MM.1S (cell line): ENCODE measurements around the gene ATP6V1B1.

Experiments
- DNase-seq: peaks from one replicate; pipeline ENCODE4 v3.0.0-alpha.2; 2015
- H2AFZ ChIP-seq: fragments of 300-600 bp; sonication (generic); 2 replicates; pipeline ENCODE4 v1.6.0; 2016; ENCODE audit warnings: antibody characterized with exemption, low read length
- H3F3A ChIP-seq: fragments of 300-600 bp; sonication (generic); 2 replicates; pipeline ENCODE4 v1.6.1; 2016; ENCODE audit warnings: mild to moderate bottlenecking, antibody characterized with exemption, low read length, moderate library complexity, mixed read lengths; ENCODE audit not compliant: insufficient read depth
- H3K27ac ChIP-seq: fragments of 300-600 bp; sonication (generic); 2 replicates; pipeline ENCODE4 v1.5.1; 2016; ENCODE audit warnings: mild to moderate bottlenecking, low read length
- H3K27me3 ChIP-seq: fragments of 300-600 bp; sonication (generic); replicated peaks from 2 replicates; pipeline ENCODE4 v1.6.0; 2016; ENCODE audit warnings: low read length; ENCODE audit not compliant: insufficient read depth
- H3K36me3 ChIP-seq: fragments of 300-600 bp; sonication (generic); replicated peaks from 2 replicates; pipeline ENCODE4 v1.6.1; 2016; ENCODE audit warnings: mild to moderate bottlenecking, low read length, mixed read lengths; ENCODE audit not compliant: insufficient read depth
- H3K4me1 ChIP-seq: fragments of 300-600 bp; sonication (generic); 2 replicates; pipeline ENCODE4 v1.6.1; 2016; ENCODE audit warnings: low read length, mixed read lengths
- H3K4me2 ChIP-seq: fragments of 300-600 bp; sonication (generic); 2 replicates; pipeline ENCODE4 v1.6.0; 2016; ENCODE audit warnings: low read depth, low read length
- H3K4me3 ChIP-seq: fragments of 300-600 bp; sonication (generic); 2 replicates; pipeline ENCODE4 v1.5.1; 2016; ENCODE audit warnings: low read length, mixed read lengths
- H3K79me2 ChIP-seq: fragments of 300-600 bp; sonication (generic); 2 replicates; pipeline ENCODE4 v1.6.1; 2016; ENCODE audit warnings: mixed run types, low read length, mixed read lengths
- H3K9ac ChIP-seq: fragments of 300-600 bp; sonication (generic); 2 replicates; pipeline ENCODE4 v1.6.1; 2016; ENCODE audit warnings: low read length, mixed read lengths
- H3K9me2 ChIP-seq: fragments of 300-600 bp; sonication (generic); replicated peaks from 2 replicates; pipeline ENCODE4 v1.6.1; 2016; ENCODE audit warnings: mild to moderate bottlenecking, low read length, mixed read lengths; ENCODE audit not compliant: insufficient read depth
- H3K9me3 ChIP-seq: fragments of 300-600 bp; sonication (generic); replicated peaks from 2 replicates; pipeline ENCODE4 v1.6.1; 2016; ENCODE audit warnings: mild to moderate bottlenecking, low read length, mixed read lengths; ENCODE audit not compliant: insufficient read depth
- H4K20me1 ChIP-seq: fragments of 300-600 bp; sonication (generic); 2 replicates; pipeline ENCODE4 v1.6.1; 2016; ENCODE audit warnings: mild to moderate bottlenecking, low read length, moderate library complexity, mixed read lengths; ENCODE audit not compliant: insufficient read depth
- EZH2 ChIP-seq: fragments of 300-600 bp; sonication (generic); optimal IDR thresholded peaks from 2 replicates; pipeline ENCODE3; 2017; ENCODE audit warnings: low read depth, mild to moderate bottlenecking, antibody characterized with exemption, low read length, mixed read lengths
- EZH2phosphoT487 ChIP-seq: fragments of 300-600 bp; sonication (generic); IDR thresholded peaks from 2 replicates; pipeline ENCODE4 v1.6.1; 2018; ENCODE audit warnings: antibody characterized with exemption, low read length
- TF ChIP-seq, protein P1 (sequence below): fragments of 300-600 bp; sonication (generic); IDR thresholded peaks from 2 replicates; pipeline ENCODE4 v1.5.1; 2016; ENCODE audit warnings: antibody characterized with exemption, low read length, mixed read lengths

The ATP6V1B1 gene

DNA sequence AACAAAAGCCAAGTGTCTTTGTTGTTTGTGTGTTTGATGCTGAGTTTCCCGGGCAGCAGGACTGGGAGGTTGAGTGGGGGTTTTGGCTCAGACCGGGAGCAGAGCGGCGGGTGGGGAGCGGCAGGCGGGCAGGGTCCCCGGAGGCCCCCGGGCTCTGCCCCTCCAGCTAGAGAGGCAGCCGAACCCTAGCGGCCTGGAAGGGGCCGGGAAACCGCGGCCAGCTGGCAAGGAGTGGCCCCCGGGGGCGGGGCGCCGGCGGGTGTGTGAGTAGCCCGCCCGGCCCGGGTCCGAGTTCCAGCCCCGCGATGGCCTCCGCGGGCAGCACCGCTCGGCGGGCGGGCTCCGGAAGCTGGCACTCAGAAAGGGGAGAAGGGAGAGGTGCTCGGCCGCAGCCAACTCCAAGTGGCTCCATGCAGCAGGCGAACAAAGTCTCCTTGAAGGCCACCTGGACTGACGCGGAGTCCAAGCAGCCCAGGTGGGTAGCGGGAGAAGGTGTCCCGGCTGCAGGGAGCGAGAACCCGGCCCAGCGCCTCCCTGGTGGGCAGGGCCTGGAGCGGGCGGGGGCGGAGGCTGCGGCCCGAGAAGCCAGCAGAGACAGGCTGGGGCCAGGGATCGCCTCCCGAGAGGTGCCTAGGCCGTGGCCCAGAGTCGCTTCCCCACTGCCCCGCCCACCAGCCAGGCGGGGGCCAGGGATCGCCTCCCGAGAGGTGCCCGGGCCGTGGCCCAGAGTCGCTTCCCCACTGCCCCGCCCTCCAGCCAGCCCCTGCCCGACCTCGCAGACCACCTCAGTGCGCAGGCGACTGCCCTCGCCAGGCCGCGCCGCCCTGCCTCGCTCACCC is 42.9 kb downstream of the ATP6V1B1 start, which contains the start of gene ANKRD53:
TSS of gene ANKRD53 (plus strand) at position 290 of the 839 bp plus-strand sequence. CDS start at position 306, 16 bp downstream.
- peak within 1 kb of the TSS; percentile 43 for H2AFZ ChIP-seq
- peak within 1 kb of the TSS; percentile 61; the same call in 1 of the 2 replicates for H3K27ac ChIP-seq

DNA sequence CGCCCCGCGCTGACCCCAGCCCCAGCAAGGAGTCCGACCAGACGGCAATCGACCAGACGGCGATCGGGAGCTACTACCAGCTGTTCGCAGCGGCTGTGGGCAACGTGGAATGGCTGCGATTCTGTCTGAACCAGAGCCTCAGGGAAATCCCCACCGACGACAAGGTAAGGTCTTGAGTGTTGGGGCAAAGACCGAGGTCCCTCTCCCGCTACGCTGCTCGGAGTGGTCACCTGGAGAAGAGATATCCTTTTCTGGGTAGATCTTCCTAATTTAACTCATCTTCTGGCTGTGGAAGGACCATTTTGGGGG is 43.4 kb downstream of the ATP6V1B1 start:
- Histone ChIP-seq H4K20me1 (no peaks in the 10 kb centered on the region), H3K4me3 (peak overlapping the region; percentile 61; the same call in 1 of the 2 replicates), H2AFZ (0 out of 2 replicates have a peak overlapping the region, but pooled peaks have one; percentile 43), H3K27ac (no peak overlapping the region), H3K27me3 (peaks cover 13% of the 10 kb centered on the region), H3K9ac (no peak overlapping the region), H3K9me3 (no peaks in the 10 kb centered on the region), H3K4me1 (0 out of 2 replicates have a peak, but pooled peaks cover 6% of the 10 kb centered on the region), H3K9me2 (no peaks in the 10 kb centered on the region), H3F3A (peaks cover 9% of the 10 kb centered on the region; the same call in 1 of the 2 replicates), H3K79me2 (no peaks in the 10 kb centered on the region), H3K4me2 (peak overlapping the region; percentile 76; the same call in 1 of the 2 replicates), H3K36me3 (no peaks in the 10 kb centered on the region)
- no peak for DNase-seq
- TF ChIP-seq EZH2phosphoT487 (no peak), EZH2 (no peak)
- TF ChIP-seq, protein P1, sequence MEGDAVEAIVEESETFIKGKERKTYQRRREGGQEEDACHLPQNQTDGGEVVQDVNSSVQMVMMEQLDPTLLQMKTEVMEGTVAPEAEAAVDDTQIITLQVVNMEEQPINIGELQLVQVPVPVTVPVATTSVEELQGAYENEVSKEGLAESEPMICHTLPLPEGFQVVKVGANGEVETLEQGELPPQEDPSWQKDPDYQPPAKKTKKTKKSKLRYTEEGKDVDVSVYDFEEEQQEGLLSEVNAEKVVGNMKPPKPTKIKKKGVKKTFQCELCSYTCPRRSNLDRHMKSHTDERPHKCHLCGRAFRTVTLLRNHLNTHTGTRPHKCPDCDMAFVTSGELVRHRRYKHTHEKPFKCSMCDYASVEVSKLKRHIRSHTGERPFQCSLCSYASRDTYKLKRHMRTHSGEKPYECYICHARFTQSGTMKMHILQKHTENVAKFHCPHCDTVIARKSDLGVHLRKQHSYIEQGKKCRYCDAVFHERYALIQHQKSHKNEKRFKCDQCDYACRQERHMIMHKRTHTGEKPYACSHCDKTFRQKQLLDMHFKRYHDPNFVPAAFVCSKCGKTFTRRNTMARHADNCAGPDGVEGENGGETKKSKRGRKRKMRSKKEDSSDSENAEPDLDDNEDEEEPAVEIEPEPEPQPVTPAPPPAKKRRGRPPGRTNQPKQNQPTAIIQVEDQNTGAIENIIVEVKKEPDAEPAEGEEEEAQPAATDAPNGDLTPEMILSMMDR, result no peak

More for the DNA sequence above, 42.9 kb downstream of the ATP6V1B1 start, which contains the start of gene ANKRD53:
- H3K9me3 ChIP-seq, result no peaks in the 10 kb centered on the region
- no peaks in the 10 kb centered on the region for H3K9me2 ChIP-seq
- no peaks in the 10 kb centered on the region for H4K20me1 ChIP-seq
- H3K79me2 ChIP-seq, result no peaks in the 10 kb centered on the region
- H3K4me3 ChIP-seq, result peak within 1 kb of the TSS; percentile 61
- H3K4me2 ChIP-seq, result peak within 1 kb of the TSS; percentile 76
- DNase-seq, result peak; percentile 23
- H3K27me3 ChIP-seq, result peaks cover 16% of the 10 kb centered on the region
- H3K4me1 ChIP-seq, result 0 out of 2 replicates have a peak, but pooled peaks cover 6% of the 10 kb centered on the region
- H3F3A ChIP-seq, result peaks cover 9% of the 10 kb centered on the region; the same call in 1 of the 2 replicates
- H3K9ac ChIP-seq, result peak within 1 kb of the TSS; percentile 45; the same call in 1 of the 2 replicates
- TF ChIP-seq EZH2, result no peak
- TF ChIP-seq EZH2phosphoT487, result no peak
- TF ChIP-seq, protein P1, result no peak
- no peaks in the 10 kb centered on the region for H3K36me3 ChIP-seq

DNA sequence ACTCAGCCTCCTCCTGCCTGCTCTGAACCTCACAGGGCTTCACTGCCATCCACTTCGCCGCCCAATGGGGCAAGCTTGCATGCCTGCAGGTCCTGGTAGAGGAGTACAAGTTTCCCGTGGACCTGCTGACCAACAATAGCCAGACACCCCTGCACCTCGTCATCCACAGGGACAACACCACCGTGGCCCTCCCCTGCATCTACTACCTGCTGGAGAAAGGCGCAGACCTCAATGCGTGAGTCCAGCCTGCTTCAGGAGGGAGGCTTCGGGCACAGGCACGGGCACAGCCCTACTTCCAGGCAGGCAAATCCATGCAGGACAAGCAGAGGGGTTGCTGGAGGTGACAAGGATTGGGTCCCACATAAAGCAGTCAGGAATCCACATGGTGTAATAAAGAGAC is 43.9 kb downstream of the ATP6V1B1 start:
- TF ChIP-seq, protein P1, result no peak
- no peak for TF ChIP-seq EZH2phosphoT487
- no peak for TF ChIP-seq EZH2
- Histone ChIP-seq H3K9me3 (no peaks in the 10 kb centered on the region), H3K9ac (no peak overlapping the region), H4K20me1 (no peaks in the 10 kb centered on the region), H3K27ac (no peak overlapping the region), H3K4me3 (no peak overlapping the region), H3K79me2 (no peaks in the 10 kb centered on the region), H2AFZ (no peak overlapping the region), H3K36me3 (no peaks in the 10 kb centered on the region), H3F3A (peaks cover 9% of the 10 kb centered on the region; the same call in 1 of the 2 replicates), H3K4me2 (no peak overlapping the region), H3K9me2 (no peaks in the 10 kb centered on the region), H3K4me1 (peaks cover 6% of the 10 kb centered on the region; the same call in 1 of the 2 replicates), H3K27me3 (peaks cover 12% of the 10 kb centered on the region)
- DNase-seq, result no peak
